K562 (cell line): ENCODE data around the gene CTSF. TPM values are rescaled to one million over a fixed set of nuclear protein-coding genes. Genes with fewer than 3 reads are reported as not detected.
A peak's percentile ranks its signal among the peaks of the same experiment; 100 is the strongest.

ENCODE experiments used
- ATAC-seq: fragments of 200-7000 bp; cut with Tn5 transposase; 3 replicates; pipeline ENCODE4 v1.9.1; 2020; ENCODE audit warnings: moderate library complexity
- BruUV-seq: library from RNA; stranded (reverse); fragments of 400-500 nt; replicated peaks from 2 replicates; lab custom pipeline; 2021; lab: Mats Ljungman, UMichigan
- CTCF ChIA-PET: fragments of 300-600 bp; formaldehyde crosslinking; extraction: SDS; loops from one replicate; lab custom pipeline; 2021; ENCODE audit warnings: low intra/inter-chr PET ratio; lab: Yijun Ruan, JAX
- POLR2A ChIA-PET: fragments of 300-600, 350-650 bp; sonication (Branson Sonifier 250); formaldehyde crosslinking; extraction: SDS; loops from one replicate; lab custom pipeline; 2021; ENCODE audit warnings: antibody characterized with exemption, inconsistent platforms; lab: Yijun Ruan, JAX
- DNase-seq, 4 experiments: peaks; one replicate each; pipeline versions ENCODE4 v3.0.0 to v3.0.0-alpha.2; 2011 to 2018; ENCODE audit warnings: low spot score in 3 of 4, mixed read lengths in 3 of 4; ENCODE audit errors: extremely low read depth in 1 of 4
- FAIRE-seq: peaks from 2 replicates; lab custom pipeline; 2011; peaks lifted over from hg19 to GRCh38; lab: Jason Lieb, UNC
- H2AFZ ChIP-seq: 2 replicates; pipeline ENCODE4 v1.6.0; 2011; ENCODE audit warnings: low read depth, low read length, control low read depth, inconsistent platforms
- H3K27ac ChIP-seq: fragments of 200-600 bp; 3 replicates; pipeline ENCODE4 v1.8.0; 2011; ENCODE audit warnings: low read depth, mild to moderate bottlenecking, control low read depth, inconsistent platforms, low read length, moderate library complexity, mixed read lengths; ENCODE audit errors: extremely low read depth
- H3K27me3 ChIP-seq, 2 experiments: fragments of 300-600 bp in 1 of 2; 2 replicates in 1 of 2; 3 replicates in 1 of 2; pipeline versions ENCODE4 v1.6.0 to v1.8.0; 2011; ENCODE audit warnings: inconsistent platforms in 2 of 2, low read length in 2 of 2, mild to moderate bottlenecking in 1 of 2, mixed read lengths in 1 of 2, moderate library complexity in 1 of 2; ENCODE audit not compliant: control insufficient read depth in 2 of 2, insufficient read depth in 2 of 2
- H3K36me3 ChIP-seq: fragments of 300-600 bp; 3 replicates; pipeline ENCODE4 v1.8.0; 2011; ENCODE audit warnings: mild to moderate bottlenecking, low read length, inconsistent platforms; ENCODE audit not compliant: control insufficient read depth, insufficient read depth
- H3K4me1 ChIP-seq, 2 experiments: fragments of 200-600 bp in 1 of 2; replicated peaks in 1 of 2; 2 replicates in 1 of 2; 3 replicates in 1 of 2; pipeline versions ENCODE4 v1.5.1 to v1.8.0; 2011; ENCODE audit warnings: inconsistent platforms in 2 of 2, low read length in 2 of 2, mild to moderate bottlenecking in 1 of 2, mixed read lengths in 1 of 2, moderate library complexity in 1 of 2; ENCODE audit not compliant: control insufficient read depth in 2 of 2, insufficient read depth in 2 of 2
- H3K4me2 ChIP-seq: 2 replicates; pipeline ENCODE4 v1.6.1; 2011; ENCODE audit warnings: low read length, control low read depth, inconsistent platforms, mixed read lengths; ENCODE audit not compliant: insufficient read depth
- H3K4me3 ChIP-seq: fragments of 200-600 bp; sonication (generic), shearing (Covaris generic); 2 replicates; pipeline ENCODE4 v1.5.1; 2016; ENCODE audit warnings: control low read depth, inconsistent platforms
- H3K79me2 ChIP-seq: fragments of 200-600 bp; 3 replicates; pipeline ENCODE4 v1.8.0; 2011; ENCODE audit warnings: low read length, inconsistent platforms; ENCODE audit not compliant: control insufficient read depth, insufficient read depth
- H3K9ac ChIP-seq, 2 experiments: 2 replicates each; pipeline versions ENCODE4 v1.6.0 to v1.6.1; 2011; ENCODE audit warnings: low read depth in 2 of 2, low read length in 2 of 2, control low read depth in 1 of 2, inconsistent platforms in 1 of 2, mild to moderate bottlenecking in 1 of 2, mixed read lengths in 1 of 2; ENCODE audit not compliant: insufficient read depth in 1 of 2
- H3K9me1 ChIP-seq: one replicate; pipeline ENCODE4 v1.6.0; 2011; ENCODE audit warnings: inconsistent platforms, mild to moderate bottlenecking, low read length, moderate library complexity; ENCODE audit not compliant: control insufficient read depth, insufficient read depth
- H3K9me3 ChIP-seq: replicated peaks from 2 replicates; pipeline ENCODE4 v1.5.1; 2011; ENCODE audit warnings: low read depth, low read length, inconsistent platforms; ENCODE audit not compliant: control insufficient read depth, insufficient read depth
- H4K20me1 ChIP-seq: replicated peaks from 2 replicates; pipeline ENCODE4 v1.6.1; 2011; ENCODE audit warnings: low read length, inconsistent platforms, mixed read lengths; ENCODE audit not compliant: control insufficient read depth, insufficient read depth
- DLX4 ChIP-seq: fragments of 250-450 bp; sonication (Bioruptor Pico); IDR thresholded peaks from 2 replicates; pipeline ENCODE4 v1.6.1; 2021; ENCODE audit warnings: mild to moderate bottlenecking
- PREB ChIP-seq: sonication (generic); formaldehyde crosslinking; IDR thresholded peaks from 2 replicates; pipeline ENCODE4 v1.8.1; 2023; ENCODE audit warnings: mild to moderate bottlenecking, missing genetic modification reagents
- TFE3 ChIP-seq: fragments of 450-650 bp; formaldehyde crosslinking; IDR thresholded peaks from 2 replicates; pipeline ENCODE4 v1.4.0; 2020; ENCODE audit warnings: mild to moderate bottlenecking, mixed read lengths
- ZNF12 ChIP-seq: sonication (generic); formaldehyde crosslinking; IDR thresholded peaks from 2 replicates; pipeline ENCODE4 v1.4.0; 2020; ENCODE audit warnings: mild to moderate bottlenecking, missing genetic modification reagents
- ZNF121 ChIP-seq: sonication (generic); formaldehyde crosslinking; conservative IDR thresholded peaks from 2 replicates; pipeline ENCODE4 v1.8.0; 2022; ENCODE audit warnings: missing genetic modification reagents
- WGBS: fragments of 100-300 bp; shearing (Covaris generic); methylation state at CpG from one replicate; pipeline ENCODE4 v1.1.6; 2016; ENCODE audit warnings: low coverage, mixed read lengths; ENCODE audit not compliant: insufficient coverage; ENCODE audit errors: missing lambda C conversion rate; 5-methylcytosine and 5-hydroxymethylcytosine counted together
- in situ Hi-C: fragments of 300-500 bp; cut with MboI; formaldehyde crosslinking; loops from 4 replicates; pipeline ENCODE4 v1.15.0; 2018; ENCODE audit warnings: inconsistent platforms, mixed read lengths
- intact Hi-C: fragments of 100-400 bp; cut with micrococcal nuclease; formaldehyde crosslinking; loops from 2 replicates; pipeline ENCODE4 v1.14.2; 2022
- polyA plus RNA-seq, 8 experiments: library from polyadenylated mRNA; depleted of rRNA in 4 of 8; stranded (reverse) in 5 of 8; unstranded in 3 of 8; fragments of >200 nt; fragmentation: Nextera tagmentation in 2 of 8; fragmentation: Illumina TruSeq in 1 of 8; extraction: Ambion mirVana in 2 of 8; extraction: Trizol in 1 of 8; gene quantifications; 2 replicates each; pipeline versions ENCODE4 v1.2.1 to v1.2.3, GENCODE V29; 2011 to 2014; ENCODE audit warnings: inconsistent platforms in 1 of 8, missing spikeins in 1 of 8
- total RNA-seq, 7 experiments: library from RNA; depleted of rRNA in 6 of 7; stranded (reverse); fragments of >200 nt in 6 of 7; fragmentation: Illumina TruSeq in 2 of 7; extraction: Trizol in 2 of 7; gene quantifications; 2 replicates each; pipeline versions ENCODE4 v1.2.1 to v1.2.3, GENCODE V29; 2011 to 2021; ENCODE audit warnings: low replicate concordance in 1 of 7

The CTSF gene
- total and polyA plus RNA-seq, 9 of the 15 experiments (the other 6 are each of a cell fraction or from before 2014, with no cell fraction given): 0.41 to 10.5 (median 3.8) TPM

- ChIA-PET CTCF (no interaction called here), POLR2A (interaction anchor here (0.5 to 1.2 kb wide), 5 partner anchors 32 to 311 kb away, joined by 3 to 4 read pairs (median 3); no protein-coding TSS in a partner anchor)
- intact Hi-C loops: no loop called here
- no peaks in the 10 kb centered on the region for H4K20me1 ChIP-seq
- no peak overlapping the region for H3K4me2 ChIP-seq
- H3K4me1 ChIP-seq: peaks cover 3 to 5% of the 10 kb centered on the region in 2 experiments; a peak in 2 of 5 replicates
- no peak overlapping the region for H3K27ac ChIP-seq
- H3K79me2 ChIP-seq: no peaks in the 10 kb centered on the region
- TF ChIP-seq DLX4 (CRISPR knock-in tag) (no peak), PREB (no peak), TFE3 (CRISPR knock-in tag) (no peak), ZNF12 (CRISPR knock-in tag) (no peak), ZNF121 (CRISPR knock-in tag) (peak; percentile 66)
- no peak for FAIRE-seq
- no peak for ATAC-seq
- WGBS: 35% methylated on average over 3 of the region's 3 CpGs
- H3K36me3 ChIP-seq: no peaks in the 10 kb centered on the region
- in situ Hi-C loops: no loop called here
- no peak overlapping the region for H3K9ac ChIP-seq
- H2AFZ ChIP-seq: no peak overlapping the region
- H3K4me3 ChIP-seq: no peak overlapping the region
- BruUV-seq: no TSS peak
- 0 out of 5 replicates have a peak, but pooled peaks cover 0 to 3% of the 10 kb centered on the region in 2 experiments for H3K27me3 ChIP-seq
- no peak for DNase-seq
- H3K9me1 ChIP-seq: no peaks in the 10 kb centered on the region
- peaks cover 3% of the 10 kb centered on the region; the same call in 1 of the 2 replicates for H3K9me3 ChIP-seq
Measured at GRCh38 chr11:66581261-66581660, 12.9 kb upstream of the CTSF start.
